NCI-H510A (cell line): ENCODE measurements around the gene CTCF.
A peak's percentile ranks its signal among the peaks of the same experiment; 100 is the strongest.

ENCODE experiments used
- DNase-seq: peaks from one replicate; lab custom pipeline; 2025; lab: John Stamatoyannopoulos, UW

Gene CTCF

GRCh38 chr16:67666032-67666551 lies 103.8 kb downstream of the CTCF start:
- DNase-seq: no peak

GRCh38 chr16:67666559-67667452 lies 104.5 kb downstream of the CTCF start, which contains the start of the genes C16orf86 and ENKD1:
C16orf86 (plus strand) TSS chr16:67666814; CDS start chr16:67666971, 157 bp downstream.
ENKD1 (minus strand) TSS chr16:67666750; CDS start chr16:67666442, 308 bp downstream.
- DNase-seq: peak; percentile 36

- DNase-seq: no peak
Measured at GRCh38 chr16:67667453-67667816, 105.1 kb downstream of the CTCF start.

DNA sequence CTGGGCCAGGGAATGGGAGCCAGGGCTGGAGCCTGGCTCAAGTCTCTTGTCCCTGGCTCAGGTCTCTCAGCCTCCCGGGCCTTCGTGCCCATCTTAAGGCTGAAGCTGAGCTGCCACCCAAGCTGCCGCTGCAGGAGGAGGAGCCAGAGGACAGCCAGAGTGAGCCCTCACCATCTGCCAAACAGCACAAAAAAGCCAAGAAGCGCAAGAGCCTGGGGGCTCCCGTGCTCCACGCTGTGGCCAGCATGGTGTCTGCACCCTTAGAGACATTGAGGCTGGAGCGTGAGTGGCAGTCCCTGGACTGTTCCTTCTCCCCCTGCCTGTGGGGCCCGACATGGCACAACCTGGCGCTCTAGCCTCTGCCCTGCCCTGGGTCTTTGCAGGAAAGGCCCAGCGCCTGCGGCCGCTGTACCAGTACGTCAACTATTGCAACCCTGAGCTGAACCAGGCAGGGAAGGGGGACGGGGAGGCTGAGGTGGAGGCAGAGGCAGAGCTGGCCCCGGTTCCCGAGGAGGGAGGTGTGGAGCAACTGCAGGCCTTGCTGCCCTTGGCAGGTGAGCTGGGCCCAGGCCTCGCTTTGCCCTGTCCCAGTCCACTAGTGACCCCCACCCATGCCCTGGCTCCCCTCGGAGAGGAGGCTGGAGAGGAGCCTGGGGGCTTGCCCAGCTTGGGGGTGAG lies 105.6 kb downstream of the CTCF start:
- peak; percentile 74 for DNase-seq

- DNase-seq: no peak
Measured at GRCh38 chr16:67668495-67669157, 106.3 kb downstream of the CTCF start.

DNA sequence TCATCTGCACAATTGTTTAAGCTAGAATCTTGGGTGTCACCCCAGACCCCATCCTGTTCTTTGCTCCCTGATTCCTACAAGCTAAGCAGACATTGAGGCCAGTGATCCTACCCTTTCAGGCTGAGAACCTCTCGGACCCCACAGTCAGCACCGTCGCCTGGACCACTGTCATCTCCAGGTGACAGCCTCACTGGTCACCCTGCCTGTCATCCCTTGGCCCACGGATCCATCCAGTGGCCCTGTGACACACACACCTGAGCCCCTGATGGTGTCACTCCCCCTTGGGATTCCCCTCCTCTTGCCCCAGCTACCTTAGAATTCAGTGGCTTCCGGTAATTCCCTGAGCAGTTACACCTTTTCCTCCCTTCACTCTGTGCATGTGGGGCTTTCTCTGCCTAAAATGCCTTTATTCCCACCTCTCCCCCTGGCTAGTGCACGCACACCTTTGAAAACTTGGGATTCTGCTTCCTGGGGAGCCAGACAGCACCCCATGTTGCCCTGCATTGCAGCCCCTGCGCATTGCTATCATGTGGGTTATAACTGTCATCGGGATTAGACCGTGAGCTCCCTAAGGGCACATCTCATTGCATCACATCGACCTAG lies 107.3 kb downstream of the CTCF start:
- DNase-seq: no peak

DNA sequence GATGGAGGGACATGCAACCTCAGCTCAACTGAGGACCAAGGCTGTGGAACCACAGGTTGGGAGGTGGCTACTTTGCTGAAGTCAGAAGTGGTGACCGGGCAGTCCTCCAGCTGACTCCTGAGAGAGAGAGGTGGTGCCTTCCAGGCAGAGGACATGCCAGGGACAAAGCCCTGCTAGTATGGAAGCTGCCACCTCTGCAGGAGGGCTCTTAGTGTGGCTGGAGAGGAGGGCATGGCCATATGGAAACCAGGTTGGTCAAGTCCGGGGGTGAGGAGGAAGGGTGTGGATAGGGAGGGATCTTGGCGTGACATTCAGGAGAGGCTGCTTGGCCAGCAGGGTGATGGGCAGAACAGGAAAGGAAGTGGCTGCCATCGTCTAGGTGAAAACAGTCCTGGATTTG lies 110.0 kb downstream of the CTCF start:
- no peak for DNase-seq

DNA sequence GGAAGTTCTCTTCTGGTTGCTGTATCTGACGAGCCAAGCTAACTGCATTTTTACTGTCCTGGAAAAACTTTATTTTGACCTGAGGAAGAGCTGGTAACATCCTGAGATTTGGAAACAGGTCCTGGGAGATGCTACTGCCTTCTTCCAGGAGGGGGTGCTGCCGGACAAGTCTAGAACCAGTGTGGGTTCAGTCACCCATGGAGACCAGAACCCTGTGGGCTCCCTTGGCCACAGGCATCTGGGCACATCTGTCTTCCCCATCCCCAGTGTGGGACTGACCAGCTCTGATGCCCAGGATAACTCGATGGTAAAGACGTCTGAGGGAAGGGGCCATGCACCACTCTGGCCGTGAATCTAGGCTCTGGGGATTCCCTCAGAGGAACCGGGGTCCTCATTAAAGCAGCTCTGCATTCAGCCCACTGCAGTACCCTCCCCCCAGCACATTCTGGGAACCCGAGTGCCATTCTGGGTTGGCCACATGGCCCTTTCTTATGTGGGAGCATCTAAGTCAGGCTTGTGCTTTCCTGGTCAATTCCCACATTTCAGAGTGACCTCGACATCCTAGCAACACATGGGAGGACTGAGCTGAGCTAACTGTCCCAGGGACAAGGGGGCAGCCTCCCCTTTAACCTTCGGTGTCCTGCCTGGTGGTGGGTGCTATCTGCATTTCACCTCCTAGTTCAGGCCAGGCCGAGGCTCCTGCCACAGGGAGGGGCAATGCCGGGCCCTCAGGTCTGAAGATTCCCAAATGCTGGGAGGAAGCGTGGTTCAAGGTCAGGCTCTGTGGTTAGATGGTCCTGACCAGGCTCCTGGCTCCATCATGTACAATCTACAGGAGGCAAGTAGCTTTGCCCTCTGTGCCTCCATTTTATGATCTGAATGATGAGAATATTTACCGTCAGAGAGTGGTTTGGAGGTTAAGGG lies 110.7 kb downstream of the CTCF start:
- no peak for DNase-seq

GRCh38 chr16:67673712-67674580 lies 111.6 kb downstream of the CTCF start:
- DNase-seq: no peak

DNA sequence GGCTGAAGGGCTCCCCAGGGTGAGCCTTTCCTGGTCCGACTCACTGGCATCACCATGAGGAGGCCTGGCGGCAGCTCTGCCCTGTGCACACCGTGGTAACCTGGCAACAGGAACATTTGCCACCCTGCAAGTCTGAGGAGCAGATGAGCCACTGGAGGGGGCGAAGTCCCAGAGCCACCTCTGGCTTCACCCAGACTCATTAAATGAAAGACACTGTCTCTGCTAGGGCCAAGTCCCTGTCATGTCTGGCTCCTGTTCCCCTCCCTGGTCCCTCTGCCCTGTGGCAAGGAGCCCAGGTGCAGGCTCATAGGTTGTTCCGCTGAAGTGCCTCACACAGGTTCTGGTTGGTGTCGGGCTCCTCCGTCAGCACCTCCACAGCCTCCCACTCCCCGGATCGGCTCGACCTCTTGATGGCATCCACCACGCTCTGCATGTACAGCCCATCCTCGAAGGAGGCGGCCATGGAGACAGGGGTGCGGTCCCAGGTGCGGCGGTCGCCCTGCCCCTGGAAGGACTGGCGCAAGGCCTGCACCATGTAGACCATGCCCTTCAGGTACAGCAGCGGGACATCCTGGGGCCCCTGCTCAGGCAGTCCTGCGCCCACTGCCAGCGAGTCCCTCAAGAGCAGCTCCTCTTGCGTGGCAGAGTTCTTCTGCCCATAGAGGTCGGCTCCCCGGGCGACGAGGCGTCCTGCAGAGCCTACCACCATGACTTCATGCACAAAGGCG lies 112.7 kb downstream of the CTCF start:
- peak; percentile 52 for DNase-seq

GRCh38 chr16:67675579-67675935 lies 113.2 kb downstream of the CTCF start:
- DNase-seq: no peak

- DNase-seq: no peak
Measured at GRCh38 chr16:67675999-67676398, 113.7 kb downstream of the CTCF start.

DNA sequence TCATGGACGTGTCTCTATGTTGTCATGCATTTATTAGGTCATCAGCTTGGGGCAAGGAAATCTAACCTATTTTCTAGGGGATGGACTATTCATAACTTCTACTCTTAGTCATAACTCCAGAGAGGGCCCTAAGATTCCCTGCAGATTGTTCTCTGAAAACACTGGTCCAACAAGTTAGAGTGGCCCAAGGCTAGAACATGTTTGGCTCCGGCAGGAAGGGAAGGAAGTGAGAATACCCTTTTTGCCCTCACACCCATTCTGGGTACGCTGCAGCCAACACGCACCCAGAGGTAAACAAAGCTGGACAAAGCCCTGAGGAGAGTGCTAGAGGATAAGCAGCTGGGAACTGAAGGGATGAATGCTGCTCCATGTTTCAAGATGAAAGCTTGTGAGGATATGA lies 114.2 kb downstream of the CTCF start:
- DNase-seq: no peak

GRCh38 chr16:67676939-67677338 lies 114.6 kb downstream of the CTCF start:
- DNase-seq: no peak

DNA sequence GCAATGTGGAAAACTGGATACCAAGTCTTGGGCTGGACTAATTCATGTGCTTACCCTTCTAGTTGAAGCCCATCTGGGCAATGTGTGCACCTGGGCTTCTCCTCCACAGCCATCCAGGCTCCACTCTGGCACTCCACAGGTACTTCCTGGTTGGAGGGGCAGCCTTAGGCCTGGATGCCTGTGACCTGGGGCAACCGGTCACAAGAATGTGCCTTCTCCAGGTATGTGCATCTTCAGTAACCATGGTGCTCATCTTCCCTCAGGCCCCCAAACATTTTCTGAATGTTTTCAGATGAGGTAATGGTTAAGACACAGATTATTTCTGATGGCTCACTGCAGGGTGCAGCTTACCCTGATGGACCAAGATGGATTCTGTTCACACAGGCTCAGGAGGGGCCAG lies 115.4 kb downstream of the CTCF start:
- DNase-seq: no peak

DNA sequence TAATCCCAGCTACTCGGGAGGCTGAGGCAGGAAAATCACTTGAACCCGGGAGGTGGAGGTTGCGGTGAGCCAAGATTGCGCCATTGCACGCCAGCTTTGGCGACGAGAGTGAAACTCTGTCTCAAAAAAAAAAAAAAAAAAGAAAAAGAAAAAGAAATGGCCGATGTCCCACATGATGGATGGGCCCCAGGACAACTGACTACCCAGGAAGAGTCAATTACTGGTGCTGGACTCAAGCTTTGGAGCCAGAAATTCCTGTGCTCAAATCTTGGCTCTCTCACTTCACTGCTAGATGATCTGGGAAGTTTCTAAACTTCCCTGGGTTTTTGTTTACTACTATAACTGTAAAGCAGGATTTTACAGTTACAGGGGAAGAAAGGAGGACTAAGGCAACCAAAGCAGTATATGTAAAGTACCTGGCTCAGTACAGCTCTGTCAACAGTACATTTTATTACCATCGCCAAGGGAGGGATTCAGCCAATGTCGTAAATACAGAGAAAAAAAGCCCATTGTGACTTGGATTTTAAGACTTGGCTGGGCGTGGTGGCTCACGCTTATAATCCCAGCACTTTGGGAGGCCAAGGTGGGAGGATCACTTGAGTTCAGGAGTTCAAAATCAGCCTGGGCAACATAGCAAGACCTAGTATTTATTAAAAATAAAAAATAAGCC lies 116.2 kb downstream of the CTCF start:
- no peak for DNase-seq

GRCh38 chr16:67679935-67680897 lies 117.9 kb downstream of the CTCF start:
- no peak for DNase-seq

DNA sequence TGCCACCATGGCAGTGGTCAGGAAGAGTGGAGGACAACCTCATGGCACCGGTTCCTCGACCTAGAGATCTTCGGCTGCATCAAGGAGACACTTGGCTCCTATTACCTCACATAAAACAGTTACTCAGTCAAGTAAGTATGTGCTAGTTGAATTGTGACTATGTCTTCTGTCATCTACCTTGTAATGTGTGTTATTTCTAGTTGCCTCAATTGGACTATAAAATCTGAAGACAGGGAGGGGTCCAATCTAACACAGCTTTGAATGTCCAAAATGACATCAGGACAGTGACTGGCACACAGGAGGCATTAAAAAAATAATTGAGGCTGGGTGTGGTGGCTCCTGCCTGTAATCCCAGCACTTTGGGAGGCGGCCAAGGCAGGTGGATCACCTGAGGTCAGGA lies 121.4 kb downstream of the CTCF start:
- DNase-seq: no peak
